Mesendoderm (in vitro differentiated cells): ENCODE results near the gene NUCB1.
A peak's percentile ranks its signal among the peaks of the same experiment; 100 is the strongest.
"Not testable (repeated sequence)": the region's sequence is repeated elsewhere in the genome, so short reads cannot be mapped to it uniquely, and the experiment has no call there.

Experiments used
- DNase-seq: peaks from one replicate; pipeline ENCODE4 v3.0.0; 2013
- H2AK5ac ChIP-seq: 2 replicates; pipeline ENCODE4 v1.6.1; 2013; ENCODE audit warnings: low read length, inconsistent platforms
- H2BK120ac ChIP-seq: 2 replicates; pipeline ENCODE4 v1.6.1; 2013; ENCODE audit warnings: low read depth, mild to moderate bottlenecking, low read length, moderate library complexity, mixed read lengths
- H2BK15ac ChIP-seq: replicated peaks from 2 replicates; pipeline ENCODE4 v1.6.1; 2013; ENCODE audit warnings: low read depth, mild to moderate bottlenecking, moderate library complexity
- H2BK5ac ChIP-seq: 2 replicates; pipeline ENCODE4 v1.6.1; 2013; ENCODE audit warnings: low read length, inconsistent platforms
- H3K18ac ChIP-seq: 2 replicates; pipeline ENCODE4 v1.6.1; 2013; ENCODE audit warnings: mild to moderate bottlenecking, low read length, mixed read lengths
- H3K23ac ChIP-seq: one replicate; pipeline ENCODE4 v1.6.1; 2013; ENCODE audit warnings: low read length
- H3K27ac ChIP-seq: 2 replicates; pipeline ENCODE4 v1.5.1; 2013; ENCODE audit warnings: low read depth, mild to moderate bottlenecking, inconsistent platforms, low read length, moderate library complexity
- H3K27me3 ChIP-seq: 2 replicates; pipeline ENCODE4 v1.6.1; 2013; ENCODE audit warnings: low read length, control low read depth, mild to moderate bottlenecking, inconsistent platforms; ENCODE audit not compliant: insufficient read depth, poor library complexity
- H3K36me3 ChIP-seq: 2 replicates; pipeline ENCODE4 v1.6.1; 2013; ENCODE audit warnings: low read length, inconsistent platforms; ENCODE audit not compliant: control insufficient read depth, insufficient read depth
- H3K4ac ChIP-seq: one replicate; pipeline ENCODE4 v1.6.1; 2013; ENCODE audit warnings: low read depth, mild to moderate bottlenecking, low read length, moderate library complexity
- H3K4me1 ChIP-seq: 2 replicates; pipeline ENCODE4 v1.6.1; 2013; ENCODE audit warnings: low read depth, low read length, inconsistent platforms; ENCODE audit not compliant: control insufficient read depth
- H3K4me2 ChIP-seq: 2 replicates; pipeline ENCODE4 v1.6.1; 2013; ENCODE audit warnings: low read length
- H3K4me3 ChIP-seq: 2 replicates; pipeline ENCODE4 v1.5.1; 2013; ENCODE audit warnings: mild to moderate bottlenecking, low read length
- H3K56ac ChIP-seq: one replicate; pipeline ENCODE4 v1.6.1; 2013; ENCODE audit warnings: low read length
- H3K79me1 ChIP-seq: 2 replicates; pipeline ENCODE4 v1.6.1; 2013; ENCODE audit warnings: low read length, inconsistent platforms
- H3K79me2 ChIP-seq: 2 replicates; pipeline ENCODE4 v1.6.1; 2013; ENCODE audit warnings: mild to moderate bottlenecking, low read length; ENCODE audit not compliant: control insufficient read depth, insufficient read depth
- H3K9ac ChIP-seq: 2 replicates; pipeline ENCODE4 v1.6.1; 2013; ENCODE audit warnings: low read length, inconsistent platforms
- H4K5ac ChIP-seq: one replicate; pipeline ENCODE4 v1.6.1; 2013; ENCODE audit warnings: low read length
- H4K8ac ChIP-seq: one replicate; pipeline ENCODE4 v1.6.1; 2013; ENCODE audit warnings: low read depth, mild to moderate bottlenecking, control low read depth, low read length, moderate library complexity
- WGBS: extraction: QIAGEN DNeasy Blood & Tissue Kit; methylation state at CpG from one replicate; pipeline ENCODE4 v1.1.7; 2013; ENCODE audit warnings: low lambda C conversion rate, missing lambda C conversion rate; ENCODE audit not compliant: insufficient coverage; ENCODE audit errors: extremely low coverage; 5-methylcytosine and 5-hydroxymethylcytosine counted together

Gene NUCB1

DNA sequence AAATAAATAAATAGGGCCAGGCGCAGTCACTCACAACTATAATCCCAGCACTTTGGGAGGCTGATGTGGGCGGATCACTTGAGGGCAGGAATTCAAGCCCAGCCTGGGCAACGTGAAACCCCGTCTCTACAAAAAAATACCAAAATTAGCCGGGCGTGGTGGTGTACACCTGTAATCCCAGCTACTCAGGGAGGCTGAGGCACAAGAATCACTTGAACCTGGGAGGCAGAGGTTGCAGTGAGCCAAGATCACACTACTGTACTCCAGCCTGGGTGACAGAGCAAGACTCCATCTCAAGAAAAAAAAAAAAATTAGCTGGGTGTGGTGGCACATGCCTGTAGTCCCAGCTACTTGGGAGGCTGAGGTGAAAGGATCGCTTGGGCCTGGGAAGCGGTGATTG lies 25.8 kb downstream of the NUCB1 start:
- not testable (repeated sequence) for H3K4me2 ChIP-seq, H3K4me3 ChIP-seq, H3K36me3 ChIP-seq, H4K8ac ChIP-seq, H3K56ac ChIP-seq, H2BK120ac ChIP-seq, H3K23ac ChIP-seq, H3K9ac ChIP-seq, H2AK5ac ChIP-seq, H3K79me1 ChIP-seq, H3K4ac ChIP-seq, H3K79me2 ChIP-seq, H2BK15ac ChIP-seq, H4K5ac ChIP-seq, H3K27me3 ChIP-seq, H2BK5ac ChIP-seq, DNase-seq, H3K27ac ChIP-seq, H3K18ac ChIP-seq, H3K4me1 ChIP-seq
- WGBS: no CpG with 5 or more reads among the region's 8 CpGs

DNA sequence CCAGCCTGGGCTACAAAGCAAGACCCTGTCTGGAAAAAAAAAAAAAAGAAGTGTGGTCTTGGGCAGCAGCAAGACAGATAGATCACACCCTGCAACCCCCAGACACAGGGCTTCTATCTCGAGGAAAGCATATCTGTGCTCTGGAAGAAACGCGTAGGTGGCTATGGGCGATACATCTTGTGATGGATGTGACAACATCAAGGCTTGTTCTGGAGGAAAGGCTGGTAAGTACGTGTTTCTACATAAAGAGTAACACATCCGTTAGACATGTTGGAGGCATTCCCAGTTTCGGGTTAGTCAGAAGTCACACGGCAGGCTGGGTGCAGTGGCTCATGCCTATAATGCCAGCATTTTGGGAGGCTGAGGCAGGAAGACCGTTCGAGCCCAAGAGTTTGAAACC lies 26.8 kb downstream of the NUCB1 start:
- Histone ChIP-seq H2BK15ac (no peak overlapping the region), H3K4me1 (no peaks in the 10 kb centered on the region), H4K8ac (no peak overlapping the region), H3K4ac (no peak overlapping the region), H3K79me2 (no peaks in the 10 kb centered on the region), H3K36me3 (no peaks in the 10 kb centered on the region), H3K27me3 (no peaks in the 10 kb centered on the region), H2BK5ac (no peak overlapping the region), H2AK5ac (no peak overlapping the region), H3K4me3 (no peak overlapping the region), H2BK120ac (no peak overlapping the region), H3K79me1 (no peaks in the 10 kb centered on the region), H4K5ac (no peak overlapping the region), H3K27ac (no peak overlapping the region), H3K56ac (no peak overlapping the region), H3K4me2 (no peak overlapping the region), H3K9ac (no peak overlapping the region), H3K23ac (no peak overlapping the region), H3K18ac (no peak overlapping the region)
- WGBS: no CpG with 5 or more reads among the region's 10 CpGs
- no peak for DNase-seq

DNA sequence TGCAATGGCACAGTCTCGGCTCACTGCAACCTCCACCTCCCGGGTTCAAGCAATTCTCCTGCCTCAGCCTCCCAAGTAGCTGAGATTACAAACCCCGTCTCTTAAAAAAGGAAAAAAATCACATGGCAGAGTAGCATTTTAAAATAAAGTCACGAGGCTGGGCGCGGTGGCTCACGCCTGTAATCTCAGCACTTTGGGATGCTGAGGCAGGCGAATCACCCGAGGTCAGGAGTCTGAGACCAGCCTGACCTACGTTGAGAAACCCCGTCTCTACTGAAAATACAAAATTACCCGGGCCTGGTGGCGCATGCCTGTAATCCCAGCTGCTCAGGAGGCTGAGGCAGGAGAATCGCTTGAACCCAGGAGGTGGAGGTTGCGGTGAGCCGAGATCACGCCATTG lies 27.6 kb downstream of the NUCB1 start:
- H4K5ac ChIP-seq, H3K23ac ChIP-seq, H3K9ac ChIP-seq, H3K56ac ChIP-seq, H3K27ac ChIP-seq, H2BK5ac ChIP-seq, H2BK15ac ChIP-seq, H3K79me2 ChIP-seq, H3K36me3 ChIP-seq, H4K8ac ChIP-seq, H2BK120ac ChIP-seq, H3K18ac ChIP-seq, H3K79me1 ChIP-seq, H2AK5ac ChIP-seq, H3K4ac ChIP-seq, H3K4me3 ChIP-seq, DNase-seq, H3K4me1 ChIP-seq, H3K4me2 ChIP-seq, H3K27me3 ChIP-seq: not testable (repeated sequence)
- WGBS: no CpG with 5 or more reads among the region's 17 CpGs

DNA sequence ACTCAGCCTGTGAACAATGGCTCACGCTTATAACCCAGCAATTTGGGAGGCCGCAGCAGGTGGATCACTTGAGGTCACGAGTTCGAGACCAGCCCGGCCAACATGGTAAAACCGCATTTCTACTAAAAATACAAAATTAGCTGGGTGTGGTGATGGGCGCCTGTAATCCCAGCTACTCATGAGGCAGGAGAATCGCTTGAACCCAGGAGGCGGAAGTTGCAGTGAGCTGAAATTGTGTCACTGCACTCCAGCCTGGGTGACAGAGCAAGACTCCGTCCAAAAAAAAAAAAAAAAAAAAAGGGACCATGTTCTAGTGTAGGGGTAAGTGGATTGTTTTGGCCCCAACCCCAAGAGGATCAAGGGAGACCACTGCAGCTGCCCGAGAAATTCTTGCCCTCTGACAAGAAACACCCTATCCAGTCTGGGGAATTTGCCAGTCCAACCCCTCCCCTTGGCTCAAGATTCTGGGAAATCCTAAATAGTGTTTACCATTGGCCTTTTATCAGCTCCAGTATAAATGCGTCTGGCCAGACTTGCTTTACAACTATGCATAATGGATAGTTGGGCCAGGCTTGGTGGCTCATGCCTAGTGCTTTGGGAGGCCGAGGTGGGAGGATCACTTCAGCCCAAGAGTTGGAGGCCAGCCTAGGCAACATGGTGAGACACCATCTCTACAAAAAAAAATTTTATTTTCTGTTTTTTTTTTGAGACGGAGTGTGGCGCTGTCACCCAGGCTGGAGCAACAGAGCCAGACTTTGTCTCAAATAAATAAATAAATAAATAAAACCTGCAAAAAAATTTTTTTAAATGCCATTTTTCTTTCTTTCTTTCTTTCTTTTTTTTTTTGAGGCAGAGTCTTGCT lies 28.3 kb downstream of the NUCB1 start:
- no peak overlapping the region for H3K4ac ChIP-seq
- no peak overlapping the region for H3K23ac ChIP-seq
- H3K18ac ChIP-seq: no peak overlapping the region
- H3K9ac ChIP-seq: no peak overlapping the region
- no peaks in the 10 kb centered on the region for H3K79me2 ChIP-seq
- H3K27ac ChIP-seq: no peak overlapping the region
- H3K4me3 ChIP-seq: no peak overlapping the region
- WGBS: no CpG with 5 or more reads among the region's 15 CpGs
- H4K8ac ChIP-seq: no peak overlapping the region
- H2BK5ac ChIP-seq: no peak overlapping the region
- no peaks in the 10 kb centered on the region for H3K4me1 ChIP-seq
- no peak overlapping the region for H3K56ac ChIP-seq
- no peak overlapping the region for H3K4me2 ChIP-seq
- no peak overlapping the region for H2BK15ac ChIP-seq
- no peak for DNase-seq
- no peak overlapping the region for H2AK5ac ChIP-seq
- no peak overlapping the region for H2BK120ac ChIP-seq
- no peaks in the 10 kb centered on the region for H3K79me1 ChIP-seq
- no peak overlapping the region for H4K5ac ChIP-seq
- H3K27me3 ChIP-seq: no peaks in the 10 kb centered on the region
- H3K36me3 ChIP-seq: no peaks in the 10 kb centered on the region

DNA sequence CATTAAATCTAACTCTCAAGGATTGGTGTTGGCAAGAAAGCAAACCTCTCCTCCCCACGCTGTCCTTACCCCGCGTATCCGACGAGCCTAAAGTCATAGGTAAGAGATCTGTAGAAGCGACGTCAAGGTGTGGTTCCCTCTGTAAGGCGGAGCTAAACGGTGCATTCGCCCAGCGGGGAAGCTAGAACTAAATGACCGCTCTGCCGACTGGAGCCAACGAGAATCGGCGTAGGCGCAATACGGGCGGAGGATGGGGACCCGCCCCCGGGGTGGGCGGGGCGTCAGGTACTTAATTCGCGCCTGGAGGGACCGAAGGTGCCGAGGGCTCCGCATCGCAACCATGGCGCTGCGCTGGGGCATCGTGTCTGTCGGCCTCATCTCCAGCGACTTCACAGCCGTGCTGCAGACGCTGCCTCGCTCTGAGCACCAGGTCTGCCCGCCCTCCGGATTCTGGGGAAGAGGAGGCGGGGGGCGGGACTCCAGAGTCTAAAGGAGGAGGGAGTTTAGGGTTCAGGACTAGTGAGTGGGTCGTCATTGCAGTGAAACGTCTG lies 33.3 kb downstream of the NUCB1 start, which contains the start of gene DHDH:
Gene DHDH, plus strand, starts transcription at position 318 of the 551 bp plus-strand sequence. Its CDS starts 23 bp downstream, at position 341.
- Histone ChIP-seq H2BK120ac (no peak within 1 kb of the TSS), H3K79me2 (no peaks in the 10 kb centered on the region), H3K9ac (peak within 1 kb of the TSS; percentile 50), H3K79me1 (no peaks in the 10 kb centered on the region), H2BK5ac (no peak within 1 kb of the TSS), H3K4me2 (peak within 1 kb of the TSS; percentile 41), H3K56ac (peak within 1 kb of the TSS; percentile 62), H4K8ac (no peak within 1 kb of the TSS), H3K18ac (no peak within 1 kb of the TSS), H3K27ac (no peak within 1 kb of the TSS), H2BK15ac (no peak within 1 kb of the TSS), H3K4me1 (no peaks in the 10 kb centered on the region), H3K27me3 (no peaks in the 10 kb centered on the region), H3K23ac (no peak within 1 kb of the TSS), H2AK5ac (no peak within 1 kb of the TSS), H3K36me3 (no peaks in the 10 kb centered on the region), H3K4ac (no peak within 1 kb of the TSS), H4K5ac (no peak within 1 kb of the TSS), H3K4me3 (no peak within 1 kb of the TSS)
- peak; percentile 96 for DNase-seq
- no CpG with 5 or more reads among the region's 43 CpGs for WGBS
